NCI-H1048 (cell line): ENCODE measurements around the gene KCTD14.
A peak's percentile ranks its signal among the peaks of the same experiment; 100 is the strongest.
"Not testable (repeated sequence)": the region's sequence is repeated elsewhere in the genome, so short reads cannot be mapped to it uniquely, and the experiment has no call there.

ENCODE experiments used
- DNase-seq: peaks from one replicate; lab custom pipeline; 2025; lab: John Stamatoyannopoulos, UW

Gene KCTD14

GRCh38 chr11:78046486-78046854 is 23.4 kb upstream of the KCTD14 start:
- no peak for DNase-seq

DNA sequence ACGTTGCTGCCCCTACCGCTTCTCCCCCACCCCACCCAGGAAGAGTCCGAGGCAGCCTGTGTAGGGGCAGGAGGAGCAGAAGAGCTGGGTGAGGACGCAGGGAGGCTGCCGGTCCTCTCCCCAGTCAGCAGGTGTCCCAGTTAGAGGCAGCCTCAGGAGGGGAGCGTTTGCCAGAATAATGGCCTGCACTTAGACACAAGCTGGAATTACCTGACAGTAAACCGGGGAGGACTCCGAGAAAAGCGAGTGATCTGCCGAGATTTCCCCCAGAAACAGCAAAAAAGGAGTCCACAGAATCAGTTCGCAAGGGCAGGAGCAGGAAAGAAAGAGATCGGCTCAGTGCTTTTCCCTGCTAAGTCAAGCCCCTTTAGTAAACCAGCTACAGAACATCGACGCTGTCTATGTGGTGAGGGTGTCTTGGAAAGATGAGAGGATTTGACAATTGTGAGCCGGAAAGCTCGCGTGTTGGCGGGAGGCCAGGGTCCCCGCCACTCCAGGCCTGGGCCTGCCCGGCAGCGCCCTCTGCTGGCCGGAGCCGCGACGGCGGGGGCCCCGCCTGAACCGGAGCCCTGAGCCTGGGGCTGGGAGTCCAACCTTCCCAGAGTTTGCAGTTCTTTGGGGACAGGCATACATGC is 22.9 kb upstream of the KCTD14 start:
- DNase-seq = peak; percentile 16

DNA sequence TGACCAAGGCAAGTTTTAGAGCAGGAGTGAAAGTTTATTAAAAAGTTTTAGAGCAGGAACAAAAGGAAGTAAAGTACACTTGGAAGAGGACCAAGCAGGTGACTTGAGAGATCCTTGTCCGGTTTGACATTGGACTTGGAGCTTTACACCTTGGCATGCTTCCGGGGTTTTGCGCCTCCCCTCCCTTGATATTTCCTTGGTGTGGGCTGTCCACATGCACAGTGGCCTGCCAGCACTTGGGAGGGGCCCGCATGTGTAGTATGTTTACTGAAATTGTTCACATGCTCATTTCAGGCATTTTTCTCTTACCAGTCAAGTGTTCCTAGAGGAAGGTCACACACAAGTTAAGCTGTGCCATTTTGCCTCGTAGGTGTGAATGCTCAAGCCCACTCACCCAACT is 21.6 kb upstream of the KCTD14 start:
- no peak for DNase-seq

DNA sequence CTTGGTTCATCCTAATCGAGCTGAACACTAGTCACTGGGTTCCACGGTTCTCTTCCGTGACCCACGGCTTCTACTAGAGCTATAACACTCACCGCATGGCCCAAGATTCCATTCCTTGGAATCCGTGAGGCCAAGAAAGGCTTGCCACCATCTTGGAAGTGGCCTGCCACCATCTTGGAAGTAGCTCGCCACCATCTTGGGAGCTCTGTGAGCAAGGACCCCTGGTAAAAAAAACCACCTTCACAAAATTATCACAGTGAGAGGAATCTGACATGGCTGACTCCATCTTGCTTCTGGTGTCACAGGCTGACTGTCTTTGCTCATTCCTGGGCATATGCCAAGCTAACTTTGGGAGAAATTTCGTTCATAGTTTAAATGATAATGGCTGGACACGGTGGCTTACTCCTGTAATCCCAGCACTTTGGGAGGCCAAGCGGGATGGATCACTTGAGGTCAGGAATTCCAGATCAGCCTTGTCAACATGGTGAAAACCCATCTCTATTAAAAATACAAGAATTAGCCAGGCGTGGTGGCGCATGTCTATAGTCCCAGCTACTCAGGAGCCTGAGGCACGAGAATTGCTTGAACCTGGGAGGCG is 18.9 kb upstream of the KCTD14 start:
- no peak for DNase-seq

DNA sequence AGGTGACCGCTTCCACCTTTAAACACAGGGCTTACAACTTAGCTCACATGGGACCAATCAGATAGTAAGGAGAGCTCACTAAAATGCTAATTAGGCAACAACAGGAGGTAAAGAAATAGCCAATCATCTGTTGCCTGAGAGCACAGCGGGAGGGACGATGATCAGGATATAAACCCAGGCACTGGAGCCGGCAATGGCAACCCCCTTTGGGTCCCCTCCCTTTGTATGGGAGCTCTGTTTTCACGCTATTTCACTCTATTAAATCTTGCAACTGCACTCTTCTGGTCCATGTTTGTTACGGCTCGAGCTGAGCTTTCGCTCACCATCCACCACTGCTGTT is 18.3 kb upstream of the KCTD14 start:
- DNase-seq = not testable (repeated sequence)

DNA sequence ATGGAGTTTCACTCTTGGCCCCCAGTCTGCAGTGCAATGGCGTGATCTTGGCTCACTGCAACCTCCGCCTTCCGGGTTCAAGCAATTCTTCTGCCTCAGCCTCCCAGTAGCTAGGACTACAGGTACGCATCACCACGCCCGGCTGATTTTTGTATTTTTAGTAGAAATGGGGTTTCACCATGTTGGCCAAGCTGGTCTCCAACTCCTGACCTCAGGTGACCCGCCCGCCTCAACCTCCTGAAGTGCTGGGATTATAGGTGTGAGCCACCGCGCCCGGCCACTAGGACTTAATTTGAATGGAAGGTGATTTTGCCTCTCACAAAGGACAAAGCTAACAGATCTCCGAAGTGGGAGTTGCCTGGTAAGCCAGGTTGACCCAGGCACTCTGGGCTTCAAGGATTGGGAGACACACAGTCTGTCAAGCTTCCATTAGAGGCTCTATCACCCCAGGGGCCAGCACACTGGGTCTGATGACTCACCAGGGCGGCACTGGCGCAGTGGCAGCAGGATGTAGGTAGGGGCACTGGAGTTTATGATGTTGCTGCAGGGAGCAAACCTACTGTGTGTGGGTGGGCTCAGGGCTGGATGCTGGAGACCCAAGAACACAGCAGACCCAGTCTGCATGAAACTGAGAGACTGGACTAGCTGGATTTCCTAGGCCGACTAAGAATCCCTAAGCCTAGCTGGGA is 17.8 kb upstream of the KCTD14 start:
- no peak for DNase-seq

DNA sequence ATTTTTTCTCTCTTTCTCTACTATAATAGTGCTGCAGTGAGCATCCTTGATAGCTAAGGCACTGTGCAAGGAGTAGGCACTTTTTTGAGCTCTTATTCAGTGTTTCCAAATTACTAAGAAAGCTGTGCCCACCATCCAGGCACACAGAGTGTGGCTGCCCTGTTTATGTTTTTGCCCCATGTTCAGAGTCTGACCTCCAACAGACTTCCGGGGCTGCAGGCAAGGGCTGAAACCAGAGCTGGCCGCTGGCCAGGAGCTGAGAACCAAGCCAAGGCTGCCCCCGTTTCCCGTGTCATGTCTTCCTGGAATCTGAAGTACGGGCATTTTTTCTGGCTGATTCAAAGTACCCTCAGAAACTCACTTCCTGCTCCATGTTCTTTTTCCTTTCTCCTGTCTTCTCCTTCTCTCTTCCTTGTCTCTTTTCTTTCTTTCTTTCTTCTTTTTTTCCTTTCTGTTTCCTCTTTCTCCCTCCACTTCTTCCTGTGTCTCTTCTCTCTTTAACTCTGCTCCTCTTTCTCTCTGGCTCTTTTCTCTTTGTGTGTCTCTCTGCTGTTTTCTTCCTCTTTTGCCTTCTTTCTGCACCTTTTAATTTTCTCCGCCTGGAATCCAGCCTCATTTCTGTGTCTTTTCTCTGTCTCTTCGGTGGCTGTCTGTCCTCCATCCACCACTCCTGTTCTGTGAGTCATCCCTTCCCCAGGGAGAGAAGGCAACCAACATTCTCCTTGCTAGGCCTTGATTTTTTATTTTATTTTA is 17.0 kb upstream of the KCTD14 start:
- DNase-seq = no peak

- no peak for DNase-seq
These were observed 16.4 kb upstream of the KCTD14 start for GRCh38 chr11:78039391-78039918.

GRCh38 chr11:78038697-78039313 is 15.7 kb upstream of the KCTD14 start:
- DNase-seq = no peak

- no peak for DNase-seq
These were observed 14.9 kb upstream of the KCTD14 start for GRCh38 chr11:78037825-78038620.

- DNase-seq = no peak
These were observed 14.0 kb upstream of the KCTD14 start for GRCh38 chr11:78037056-78037455.

GRCh38 chr11:78036313-78036712 is 13.2 kb upstream of the KCTD14 start:
- no peak for DNase-seq

GRCh38 chr11:78034623-78035022 is 11.5 kb upstream of the KCTD14 start:
- DNase-seq = no peak

- DNase-seq = no peak
These were observed 10.0 kb upstream of the KCTD14 start for GRCh38 chr11:78033040-78033439.

DNA sequence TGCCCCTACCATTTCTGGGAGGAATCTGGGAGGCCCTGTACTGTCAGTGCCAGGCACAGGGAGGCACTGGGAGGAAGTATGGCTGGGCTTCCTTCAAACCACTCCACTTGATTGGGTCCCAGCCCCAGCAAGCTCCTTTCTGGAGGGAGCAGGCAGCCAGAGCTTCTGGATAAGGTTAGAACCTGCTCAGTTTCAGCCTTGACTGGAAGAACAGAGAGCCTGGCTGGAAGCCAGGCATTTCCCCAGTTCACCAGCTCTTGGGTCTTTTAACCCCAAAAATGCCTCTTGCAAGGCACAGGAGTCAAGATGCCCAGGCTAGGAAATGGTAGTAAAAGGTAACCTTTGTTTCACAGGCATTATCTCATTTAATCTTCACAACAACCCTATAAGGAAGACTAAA is 9.0 kb upstream of the KCTD14 start:
- DNase-seq = no peak

DNA sequence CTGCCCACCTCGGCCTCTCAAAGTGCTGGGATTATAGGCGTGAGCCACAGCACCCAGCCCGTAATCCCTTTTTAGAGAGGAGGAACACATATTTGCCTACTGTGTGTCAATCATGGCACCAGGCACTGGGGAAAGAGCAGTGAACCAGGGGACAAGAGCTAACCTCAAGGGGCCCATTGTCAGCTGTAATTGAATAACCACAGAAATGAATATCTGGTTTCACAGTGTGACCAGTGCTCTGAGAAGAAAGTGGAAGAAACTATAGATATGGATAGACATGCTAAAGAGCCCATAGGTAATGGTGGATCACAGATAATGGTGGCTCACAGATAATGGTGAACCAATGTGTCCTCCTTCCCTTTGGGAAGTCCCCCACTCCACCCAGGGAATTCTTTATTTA is 8.6 kb upstream of the KCTD14 start:
- no peak for DNase-seq

- DNase-seq = peak; percentile 49
These were observed 7.6 kb upstream of the KCTD14 start for GRCh38 chr11:78030429-78031325.

- not testable (repeated sequence) for DNase-seq
These were observed 5.3 kb upstream of the KCTD14 start for GRCh38 chr11:78028423-78028822.

DNA sequence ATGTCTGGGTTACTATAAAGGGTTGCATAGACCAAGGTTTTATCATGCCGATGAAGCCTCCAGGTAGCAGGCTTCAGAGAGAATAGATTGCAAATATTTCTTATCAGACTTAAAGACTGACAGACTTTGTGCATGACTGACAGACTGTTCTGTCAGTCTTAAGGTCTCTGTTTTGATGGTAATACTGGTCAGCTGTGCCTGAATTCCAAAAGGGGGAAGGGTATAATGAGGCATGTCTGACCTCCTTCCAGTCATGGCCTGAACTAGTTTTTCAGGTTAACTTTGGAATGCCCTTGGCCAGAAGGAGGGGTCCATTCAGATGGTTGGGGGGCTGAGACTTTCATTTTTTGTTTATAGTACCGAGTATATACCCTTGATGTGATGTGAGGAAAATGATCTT is 4.7 kb upstream of the KCTD14 start:
- DNase-seq = no peak

DNA sequence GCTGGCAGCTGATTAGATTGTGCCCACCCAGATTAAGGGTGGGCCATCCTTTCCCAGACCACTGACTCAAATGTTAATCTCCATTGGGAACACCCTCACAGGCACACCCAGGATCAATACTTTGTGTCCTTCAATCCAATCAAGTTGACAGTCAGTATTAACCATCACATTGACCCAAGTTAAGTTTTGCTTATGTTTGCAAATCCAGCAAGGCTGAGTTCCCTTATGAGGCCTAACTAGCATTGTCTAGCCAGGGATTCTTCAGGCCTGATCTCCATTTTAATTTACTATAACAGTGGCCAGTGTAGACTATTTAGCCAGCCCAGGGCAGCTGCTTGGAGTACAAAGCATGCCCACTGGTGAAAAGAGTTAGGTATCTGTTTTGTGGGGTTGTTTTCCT is 2.3 kb upstream of the KCTD14 start:
- no peak for DNase-seq
